Fibroblast of gingiva (primary cell): ENCODE measurements around the gene KLHL29.

ENCODE experiments used
- DNase-seq: peaks from one replicate; pipeline ENCODE4 v3.0.0-alpha.2; 2011; ENCODE audit warnings: low read depth

KLHL29 gene

GRCh38 chr2:23594460-23594825 lies 209.5 kb downstream of the KLHL29 start:
- DNase-seq, result no peak

- no peak for DNase-seq
These were observed 210.0 kb downstream of the KLHL29 start for GRCh38 chr2:23595021-23595420.

- DNase-seq, result peak; percentile 79
These were observed 210.7 kb downstream of the KLHL29 start for GRCh38 chr2:23595601-23596251.

- DNase-seq, result peak; percentile 41
These were observed 211.4 kb downstream of the KLHL29 start for GRCh38 chr2:23596316-23596885.

GRCh38 chr2:23597687-23598086 lies 212.7 kb downstream of the KLHL29 start:
- DNase-seq, result no peak

GRCh38 chr2:23599006-23599405 lies 214.0 kb downstream of the KLHL29 start:
- DNase-seq, result no peak

GRCh38 chr2:23599667-23600066 lies 214.7 kb downstream of the KLHL29 start:
- DNase-seq, result no peak

GRCh38 chr2:23600346-23600745 lies 215.4 kb downstream of the KLHL29 start:
- no peak for DNase-seq

GRCh38 chr2:23601301-23601965 lies 216.5 kb downstream of the KLHL29 start:
- no peak for DNase-seq

- DNase-seq, result peak; percentile 95
These were observed 217.1 kb downstream of the KLHL29 start for GRCh38 chr2:23602116-23602515.

- DNase-seq, result no peak
These were observed 218.2 kb downstream of the KLHL29 start for GRCh38 chr2:23603156-23603555.

- no peak for DNase-seq
These were observed 218.6 kb downstream of the KLHL29 start for GRCh38 chr2:23603581-23603980.

- DNase-seq, result no peak
These were observed 219.8 kb downstream of the KLHL29 start for GRCh38 chr2:23604731-23605130.

GRCh38 chr2:23605236-23605635 lies 220.3 kb downstream of the KLHL29 start:
- DNase-seq, result no peak

GRCh38 chr2:23606196-23606595 lies 221.2 kb downstream of the KLHL29 start:
- no peak for DNase-seq

GRCh38 chr2:23606968-23607367 lies 222.0 kb downstream of the KLHL29 start:
- DNase-seq, result peak; percentile 44

- no peak for DNase-seq
These were observed 222.9 kb downstream of the KLHL29 start for GRCh38 chr2:23607925-23608324.

- no peak for DNase-seq
These were observed 224.3 kb downstream of the KLHL29 start for GRCh38 chr2:23609254-23609653.

- DNase-seq, result no peak
These were observed 226.9 kb downstream of the KLHL29 start for GRCh38 chr2:23611839-23612238.

GRCh38 chr2:23614701-23615100 lies 229.7 kb downstream of the KLHL29 start:
- no peak for DNase-seq

- DNase-seq, result no peak
These were observed 230.4 kb downstream of the KLHL29 start for GRCh38 chr2:23615216-23616020.

- no peak for DNase-seq
These were observed 231.7 kb downstream of the KLHL29 start for GRCh38 chr2:23616630-23617029.
